Coronary artery (tissue), 2 donors: ENCODE data around the gene BTBD6.
"Not testable (repeated sequence)": the region's sequence is repeated elsewhere in the genome, so short reads cannot be mapped to it uniquely, and the experiment has no call there.

ENCODE experiments used
- DNase-seq: peaks from one replicate; pipeline ENCODE4 v3.0.0-alpha.2; 2017; ENCODE audit warnings: low spot score
- H3K27ac ChIP-seq, 2 donors: fragments of 200-600 bp; sonication (generic); one replicate each; pipeline ENCODE4 v1.5.1; 2016 to 2019
- H3K4me3 ChIP-seq: fragments of 200-600 bp; sonication (generic); 2 replicates; pipeline ENCODE4 v1.5.1; 2016; ENCODE audit warnings: mild to moderate bottlenecking, moderate library complexity
- TF ChIP-seq, protein P1 (sequence below): fragments of 200-600 bp; sonication (generic); IDR thresholded peaks from one replicate; pipeline ENCODE4 v1.5.1; 2019; ENCODE audit warnings: antibody characterized with exemption

Gene BTBD6

DNA sequence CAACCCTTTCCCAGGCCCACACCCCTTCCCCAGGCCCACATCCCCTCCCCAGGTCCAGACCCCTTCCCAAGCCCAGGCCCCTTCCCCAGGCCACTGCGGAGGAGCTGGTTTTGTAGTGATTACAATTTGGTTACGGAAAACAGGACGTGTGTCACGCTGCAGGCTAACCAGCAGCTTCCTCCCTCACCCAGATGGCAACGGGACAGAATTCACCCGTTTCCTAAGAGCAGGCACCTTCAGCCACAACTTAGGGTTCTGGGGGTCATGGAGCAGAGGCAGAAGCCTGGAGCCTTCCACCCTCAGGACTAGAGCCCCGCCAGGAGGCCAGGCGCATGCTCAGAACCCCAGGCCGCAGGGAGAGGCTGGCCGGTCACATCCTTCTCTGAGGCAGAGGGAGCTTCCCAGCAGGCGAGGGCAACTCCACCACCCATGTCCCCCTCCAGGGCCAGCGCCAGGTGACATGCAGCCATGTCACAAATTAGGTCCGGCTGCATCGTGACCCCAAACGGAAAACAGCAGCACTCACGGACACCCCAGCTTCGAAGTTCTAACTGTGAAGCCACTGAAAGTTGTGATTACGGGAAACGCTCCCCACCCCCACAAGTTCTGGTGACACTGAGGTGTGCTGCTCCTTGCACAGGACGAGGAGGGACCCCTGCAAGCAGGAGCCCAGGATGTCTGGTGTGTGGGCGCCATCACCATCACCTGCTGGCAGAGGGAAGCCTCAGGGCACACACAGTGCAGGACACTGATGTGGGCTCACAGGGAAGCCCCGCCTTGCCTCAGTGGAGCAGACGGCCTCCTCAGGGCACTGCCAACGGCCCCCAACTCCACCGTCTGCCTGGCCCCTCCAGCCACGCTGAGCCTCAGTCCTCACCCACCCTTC lies 44.7 kb downstream of the BTBD6 start:
- Histone ChIP-seq H3K27ac (no peak overlapping the region), H3K4me3 (no peak overlapping the region)
- DNase-seq, result no peak
- TF ChIP-seq, protein P1, sequence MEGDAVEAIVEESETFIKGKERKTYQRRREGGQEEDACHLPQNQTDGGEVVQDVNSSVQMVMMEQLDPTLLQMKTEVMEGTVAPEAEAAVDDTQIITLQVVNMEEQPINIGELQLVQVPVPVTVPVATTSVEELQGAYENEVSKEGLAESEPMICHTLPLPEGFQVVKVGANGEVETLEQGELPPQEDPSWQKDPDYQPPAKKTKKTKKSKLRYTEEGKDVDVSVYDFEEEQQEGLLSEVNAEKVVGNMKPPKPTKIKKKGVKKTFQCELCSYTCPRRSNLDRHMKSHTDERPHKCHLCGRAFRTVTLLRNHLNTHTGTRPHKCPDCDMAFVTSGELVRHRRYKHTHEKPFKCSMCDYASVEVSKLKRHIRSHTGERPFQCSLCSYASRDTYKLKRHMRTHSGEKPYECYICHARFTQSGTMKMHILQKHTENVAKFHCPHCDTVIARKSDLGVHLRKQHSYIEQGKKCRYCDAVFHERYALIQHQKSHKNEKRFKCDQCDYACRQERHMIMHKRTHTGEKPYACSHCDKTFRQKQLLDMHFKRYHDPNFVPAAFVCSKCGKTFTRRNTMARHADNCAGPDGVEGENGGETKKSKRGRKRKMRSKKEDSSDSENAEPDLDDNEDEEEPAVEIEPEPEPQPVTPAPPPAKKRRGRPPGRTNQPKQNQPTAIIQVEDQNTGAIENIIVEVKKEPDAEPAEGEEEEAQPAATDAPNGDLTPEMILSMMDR, result no peak

DNA sequence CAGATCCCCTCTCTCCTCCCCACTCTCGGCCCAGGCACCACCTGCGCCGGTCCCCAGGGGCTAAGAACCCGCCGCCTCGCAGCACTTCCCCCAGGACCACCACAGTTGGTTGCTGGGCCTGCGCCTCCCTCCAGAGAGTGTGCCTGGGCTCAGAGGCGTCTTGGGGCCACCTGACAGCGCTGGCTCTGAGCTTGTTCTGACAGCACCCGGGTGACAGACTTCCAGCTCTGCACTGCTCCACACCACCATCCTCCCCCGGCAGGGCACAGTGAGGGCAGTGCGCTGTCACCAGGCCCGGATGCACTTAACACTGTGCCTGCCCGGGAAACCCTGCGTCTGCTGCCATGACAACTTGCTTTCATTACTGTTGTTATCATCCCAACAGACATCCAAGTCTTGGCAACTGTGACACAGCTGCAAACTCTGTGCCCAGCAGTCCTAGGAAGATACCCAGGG lies 45.8 kb downstream of the BTBD6 start:
- TF ChIP-seq, protein P1, result no peak
- Histone ChIP-seq H3K4me3 (no peak overlapping the region), H3K27ac (no peak overlapping the region)
- DNase-seq, result no peak

DNA sequence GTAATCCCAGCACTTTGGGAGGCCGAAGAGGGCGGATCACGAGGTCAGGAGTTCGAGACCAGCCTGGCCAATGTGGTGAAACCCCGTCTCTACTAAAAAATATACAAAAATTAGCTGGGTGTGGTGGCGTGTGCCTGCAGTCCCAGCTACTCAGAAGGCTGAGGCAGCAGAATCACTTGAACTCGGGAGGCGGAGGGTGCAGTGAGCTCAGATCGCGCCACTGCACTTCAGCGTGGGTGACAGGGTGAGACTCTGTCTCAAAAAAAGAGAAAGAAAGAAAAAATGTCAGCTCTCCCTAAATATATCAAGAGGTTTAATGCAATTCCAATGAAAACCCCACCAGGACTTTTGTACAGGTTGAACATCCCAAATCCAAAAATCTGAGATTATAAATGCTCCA lies 49.0 kb downstream of the BTBD6 start:
- H3K27ac ChIP-seq, DNase-seq: not testable (repeated sequence)

DNA sequence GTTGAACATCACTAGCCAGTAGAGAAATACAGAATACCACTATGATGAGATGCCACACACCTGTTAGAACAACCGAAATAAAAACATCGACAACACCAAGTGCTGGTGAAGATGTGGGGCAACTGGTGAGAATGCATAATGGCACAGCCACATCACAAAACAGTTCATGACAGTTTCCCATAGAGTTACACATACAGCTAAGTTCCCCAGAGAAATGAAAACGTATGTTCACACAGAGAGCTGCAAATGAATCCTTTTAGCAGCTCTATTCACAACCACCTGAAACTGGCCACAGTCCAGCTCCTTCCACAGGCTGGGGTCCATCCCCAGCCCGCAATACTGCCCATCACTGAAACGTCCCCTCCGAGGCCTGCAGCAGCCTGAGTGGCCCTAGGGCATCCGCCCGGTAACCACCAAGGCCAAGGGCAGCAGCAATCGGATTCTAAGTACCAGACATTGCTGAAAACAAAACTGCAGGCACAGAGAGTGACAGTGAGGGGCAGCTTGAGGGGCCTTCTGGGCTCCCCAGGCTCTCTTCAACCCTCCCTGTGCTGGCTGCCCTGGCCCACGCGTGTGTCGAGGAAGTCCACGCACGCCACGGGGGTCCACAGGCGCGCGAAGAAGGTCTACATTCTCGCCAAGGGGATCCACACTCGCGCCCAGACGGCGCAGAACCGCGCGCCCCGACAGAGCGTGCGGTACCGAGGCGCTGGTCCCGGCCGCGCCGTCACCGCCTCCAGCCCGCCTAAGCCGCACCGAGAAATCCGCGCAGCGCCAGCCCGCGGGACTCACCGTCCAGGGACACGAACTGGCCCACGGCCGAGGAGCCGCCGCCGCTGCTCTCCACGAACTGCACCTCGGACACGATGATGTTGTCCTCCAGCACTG lies 51.6 kb downstream of the BTBD6 start:
- Histone ChIP-seq H3K4me3 (peak overlapping the region; percentile 83), H3K27ac (peak overlapping the region; percentile 85 to 100)
- TF ChIP-seq, protein P1, result no peak
- no peak for DNase-seq

More for the DNA sequence above, 49.0 kb downstream of the BTBD6 start:
- H3K4me3 ChIP-seq, result not testable (repeated sequence)
